ENCODE measurements around the gene CREBBP.

The CREBBP gene

DNA sequence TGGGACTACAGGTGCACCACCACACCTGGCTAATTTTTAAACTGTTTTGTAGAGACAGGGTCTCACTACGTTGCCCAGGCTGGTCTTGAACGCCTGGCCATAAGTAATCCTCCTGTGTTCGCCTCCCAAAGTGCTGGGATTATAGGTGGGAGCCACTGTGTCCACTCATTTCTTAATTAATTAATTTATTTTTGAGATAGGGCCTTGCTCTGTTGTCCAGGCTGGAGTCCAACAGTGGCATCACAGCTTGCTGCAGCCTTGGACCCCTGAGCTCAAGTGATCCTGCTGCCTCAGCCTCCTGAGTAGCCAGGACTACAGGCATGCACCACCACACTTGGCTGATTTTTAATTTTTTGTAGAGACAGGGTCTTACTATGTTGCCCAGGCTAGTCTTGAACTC, 116.1 kb downstream of the CREBBP start:
- no peaks in the 10 kb centered on the region for H3K9me3 ChIP-seq (ENCODE audit: low read depth, low read length)
- H3K9ac ChIP-seq (ENCODE audit: insufficient read length), result no peak overlapping the region
- peaks cover 57% of the 10 kb centered on the region for H3K36me3 ChIP-seq (ENCODE audit: insufficient read depth, low read length)
- TF ChIP-seq FOXP2 (optimal IDR thresholded peaks at IDR 0.05; ENCODE audit: control extremely low read depth, extremely low read length, insufficient read depth) (no peak), POLR2AphosphoS5 (IDR thresholded peaks at IDR 0.05; ENCODE audit: borderline replicate concordance, low read depth, low read length) (no peak), EZH2 (IDR thresholded peaks at IDR 0.05) (no peak)
- H3K4me3 ChIP-seq, result no peak overlapping the region
- H3K27ac ChIP-seq, result no peak overlapping the region
- DNase-seq (ENCODE audit: low read depth, low spot score), result no peak

DNA sequence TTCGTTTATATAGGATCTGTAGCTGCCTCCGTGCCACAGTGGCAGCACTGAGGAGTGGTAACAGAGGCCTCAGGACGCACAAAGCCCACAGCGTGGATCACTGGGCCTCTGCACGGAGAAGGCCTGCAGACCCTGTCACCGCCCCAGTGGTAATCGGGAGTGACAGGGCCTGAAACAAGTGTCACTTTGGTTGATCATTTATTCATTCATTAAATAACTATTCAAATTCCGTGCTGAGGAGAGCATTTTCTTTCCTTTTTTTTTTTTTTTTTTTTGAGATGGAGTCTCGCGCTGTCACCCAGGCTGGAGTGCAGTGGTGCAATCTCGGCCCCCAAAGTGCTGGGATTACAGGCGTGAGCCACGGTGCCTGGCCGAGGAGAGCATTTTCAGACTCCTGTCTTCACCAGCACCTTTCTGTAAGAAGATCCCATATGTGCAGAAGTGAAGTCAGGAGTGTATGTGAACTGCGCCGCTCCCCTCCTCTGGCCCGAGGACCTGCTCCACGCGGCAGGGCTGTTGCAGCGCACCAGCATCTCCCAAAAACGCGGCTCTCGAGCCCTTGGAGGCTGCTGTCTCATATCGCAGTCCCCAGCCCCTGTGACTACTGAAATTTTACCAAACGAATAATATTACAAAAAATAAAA, 118.3 kb downstream of the CREBBP start:
- H3K4me3 ChIP-seq, result no peak overlapping the region
- H3K9ac ChIP-seq (ENCODE audit: insufficient read length), result no peak overlapping the region
- H3K27ac ChIP-seq, result no peak overlapping the region
- no peak for TF ChIP-seq EZH2 (IDR thresholded peaks at IDR 0.05)
- no peak for TF ChIP-seq FOXP2 (optimal IDR thresholded peaks at IDR 0.05; ENCODE audit: control extremely low read depth, extremely low read length, insufficient read depth)
- TF ChIP-seq POLR2AphosphoS5 (IDR thresholded peaks at IDR 0.05; ENCODE audit: borderline replicate concordance, low read depth, low read length), result no peak
- no peaks in the 10 kb centered on the region for H3K9me3 ChIP-seq (ENCODE audit: low read depth, low read length)
- DNase-seq (ENCODE audit: low read depth, low spot score), result no peak
- H3K36me3 ChIP-seq (ENCODE audit: insufficient read depth, low read length), result peaks cover 59% of the 10 kb centered on the region

DNA sequence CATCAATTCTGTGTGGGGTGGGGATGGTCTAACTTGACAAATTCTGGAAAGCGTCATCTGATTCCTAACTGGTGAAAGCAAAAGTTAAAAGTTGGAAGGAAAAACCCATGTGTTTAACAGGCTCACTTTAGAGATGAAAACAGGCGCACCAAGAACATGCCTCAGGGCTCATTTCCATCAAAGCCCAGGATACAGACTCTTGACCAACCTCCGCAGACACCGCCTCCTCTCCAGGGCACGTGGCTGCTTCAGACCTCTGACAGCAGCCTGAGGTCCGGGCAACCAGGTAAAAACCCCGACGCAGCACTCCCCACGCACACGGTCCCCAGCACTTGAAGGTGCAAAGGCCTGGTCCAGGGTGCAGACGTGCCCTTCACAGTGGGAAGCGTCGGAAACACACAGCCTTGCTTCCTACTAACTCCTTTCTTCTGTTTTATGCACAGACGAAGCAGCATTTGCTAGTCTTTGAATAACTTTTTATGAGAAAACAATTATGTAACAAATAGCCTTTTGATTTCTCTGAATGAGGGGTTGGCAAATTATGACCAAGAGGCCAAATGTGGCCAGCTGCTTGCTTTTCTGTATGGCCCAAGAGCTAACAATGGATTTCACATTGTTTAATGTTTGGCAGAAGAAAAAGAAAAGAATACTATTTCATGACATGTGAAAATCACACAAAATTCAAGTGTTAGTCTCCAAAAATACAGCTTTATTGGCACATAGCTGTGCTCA, 119.0 kb downstream of the CREBBP start:
- TF ChIP-seq POLR2AphosphoS5 (IDR thresholded peaks at IDR 0.05; ENCODE audit: borderline replicate concordance, low read depth, low read length), result no peak
- DNase-seq (ENCODE audit: low read depth, low spot score), result no peak

DNA sequence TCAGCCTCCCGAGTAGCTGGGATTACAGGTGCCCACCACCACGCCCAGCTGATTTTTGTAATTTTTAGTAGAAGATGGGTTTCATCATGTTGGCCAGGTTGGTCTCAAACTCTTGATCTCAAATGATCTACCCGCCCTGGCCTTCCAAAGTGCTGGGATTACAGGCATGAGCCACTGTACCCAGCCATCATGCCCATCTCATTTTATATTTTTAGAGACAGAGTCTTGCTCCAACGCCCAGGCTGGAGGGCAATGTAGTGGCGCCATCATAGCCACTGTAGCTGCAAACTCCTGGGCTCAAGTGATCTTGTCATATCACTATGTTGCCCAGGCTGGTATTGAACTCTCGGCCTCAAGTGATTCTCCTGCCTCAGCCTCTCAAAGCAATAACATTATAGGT, 120.0 kb downstream of the CREBBP start:
- DNase-seq (ENCODE audit: low read depth, low spot score), result no peak
- H3K4me3 ChIP-seq, result no peak overlapping the region
- no peak for TF ChIP-seq EZH2 (IDR thresholded peaks at IDR 0.05)
- no peak for TF ChIP-seq POLR2AphosphoS5 (IDR thresholded peaks at IDR 0.05; ENCODE audit: borderline replicate concordance, low read depth, low read length)
- peaks cover 59% of the 10 kb centered on the region for H3K36me3 ChIP-seq (ENCODE audit: insufficient read depth, low read length)
- H3K9me3 ChIP-seq (ENCODE audit: low read depth, low read length), result no peaks in the 10 kb centered on the region
- H3K9ac ChIP-seq (ENCODE audit: insufficient read length), result no peak overlapping the region
- H3K27ac ChIP-seq, result no peak overlapping the region

More for the DNA sequence above, 119.0 kb downstream of the CREBBP start:
- peaks cover 59% of the 10 kb centered on the region for H3K36me3 ChIP-seq (ENCODE audit: insufficient read depth, low read length)
- no peaks in the 10 kb centered on the region for H3K9me3 ChIP-seq (ENCODE audit: low read depth, low read length)
- no peak overlapping the region for H3K9ac ChIP-seq (ENCODE audit: insufficient read length)
- H3K4me3 ChIP-seq, result no peak overlapping the region
- H3K27ac ChIP-seq, result no peak overlapping the region

DNA sequence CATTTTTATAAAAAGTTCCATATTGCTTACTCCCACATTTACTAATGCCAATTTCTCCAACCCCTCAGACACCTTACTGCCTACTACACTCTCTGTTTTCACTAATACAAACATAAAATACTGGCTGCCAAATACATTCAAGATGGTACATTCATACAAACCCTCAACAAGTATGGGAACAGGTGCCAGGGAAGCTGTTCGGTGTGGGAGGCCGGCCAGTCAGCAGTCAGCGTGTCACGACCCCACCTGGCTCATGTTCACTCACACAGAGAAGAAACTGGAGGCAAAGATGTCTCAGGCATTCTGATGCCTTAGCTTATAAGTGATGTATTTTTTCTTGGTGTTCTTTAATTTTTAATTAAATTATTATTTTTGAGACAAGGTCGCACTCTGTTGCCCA, 120.8 kb downstream of the CREBBP start:
- Histone ChIP-seq H3K9me3 (ENCODE audit: low read depth, low read length) (no peaks in the 10 kb centered on the region), H3K36me3 (ENCODE audit: insufficient read depth, low read length) (peaks cover 57% of the 10 kb centered on the region), H3K27ac (no peak overlapping the region), H3K9ac (ENCODE audit: insufficient read length) (no peak overlapping the region), H3K4me3 (no peak overlapping the region)
- TF ChIP-seq EZH2 (IDR thresholded peaks at IDR 0.05), result no peak
- TF ChIP-seq POLR2AphosphoS5 (IDR thresholded peaks at IDR 0.05; ENCODE audit: borderline replicate concordance, low read depth, low read length), result no peak
- TF ChIP-seq FOXP2 (optimal IDR thresholded peaks at IDR 0.05; ENCODE audit: control extremely low read depth, extremely low read length, insufficient read depth), result no peak
- no peak for DNase-seq (ENCODE audit: low read depth, low spot score)

DNA sequence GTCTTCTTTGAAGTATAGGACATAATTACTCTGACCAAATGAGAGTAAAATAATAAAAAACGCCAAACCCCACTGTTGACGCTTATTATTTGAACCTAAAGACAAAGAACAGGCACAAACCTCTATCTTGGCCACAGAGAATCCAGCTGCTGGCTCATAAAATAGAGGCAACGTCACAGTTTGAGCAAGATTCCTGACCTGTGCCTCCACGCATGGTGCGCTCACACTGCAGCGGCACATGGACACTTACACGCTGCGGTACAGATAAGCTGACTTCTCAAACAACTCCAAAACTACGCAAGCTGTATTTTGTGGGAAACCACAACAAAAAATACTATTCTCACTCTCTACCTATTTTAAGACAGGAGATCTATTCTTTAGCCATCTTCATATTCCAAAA, 124.4 kb downstream of the CREBBP start:
- Histone ChIP-seq H3K9ac (ENCODE audit: insufficient read length) (no peak overlapping the region), H3K27ac (no peak overlapping the region), H3K4me3 (no peak overlapping the region), H3K36me3 (ENCODE audit: insufficient read depth, low read length) (peaks cover 88% of the 10 kb centered on the region), H3K9me3 (ENCODE audit: low read depth, low read length) (no peaks in the 10 kb centered on the region)
- DNase-seq (ENCODE audit: low read depth, low spot score), result no peak
- no peak for TF ChIP-seq FOXP2 (optimal IDR thresholded peaks at IDR 0.05; ENCODE audit: control extremely low read depth, extremely low read length, insufficient read depth)
- TF ChIP-seq POLR2AphosphoS5 (IDR thresholded peaks at IDR 0.05; ENCODE audit: borderline replicate concordance, low read depth, low read length), result no peak
- no peak for TF ChIP-seq EZH2 (IDR thresholded peaks at IDR 0.05)

DNA sequence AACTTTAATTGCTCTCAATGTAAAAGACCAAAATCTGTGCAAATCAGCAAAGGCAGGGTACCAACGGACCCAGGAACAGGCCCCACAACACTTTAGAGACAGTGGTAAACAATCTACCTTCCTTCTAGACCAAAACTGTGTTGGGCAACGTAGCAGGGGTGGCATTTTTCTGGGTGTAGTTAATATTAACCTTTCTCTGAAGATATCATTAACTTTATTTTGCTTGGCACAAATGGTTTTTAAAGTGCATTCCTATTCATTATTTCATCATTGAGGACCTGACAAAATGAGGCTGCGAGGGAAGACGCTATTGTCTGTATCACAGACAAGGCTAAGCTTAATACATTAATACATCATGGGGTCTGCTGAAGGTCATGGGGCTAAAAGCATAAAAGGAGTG, 125.3 kb downstream of the CREBBP start:
- Histone ChIP-seq H3K9me3 (ENCODE audit: low read depth, low read length) (no peaks in the 10 kb centered on the region), H3K9ac (ENCODE audit: insufficient read length) (no peak overlapping the region), H3K27ac (no peak overlapping the region), H3K36me3 (ENCODE audit: insufficient read depth, low read length) (peaks cover 92% of the 10 kb centered on the region), H3K4me3 (no peak overlapping the region)
- no peak for DNase-seq (ENCODE audit: low read depth, low spot score)
- TF ChIP-seq EZH2 (IDR thresholded peaks at IDR 0.05) (no peak), FOXP2 (optimal IDR thresholded peaks at IDR 0.05; ENCODE audit: control extremely low read depth, extremely low read length, insufficient read depth) (no peak), POLR2AphosphoS5 (IDR thresholded peaks at IDR 0.05; ENCODE audit: borderline replicate concordance, low read depth, low read length) (no peak)

DNA sequence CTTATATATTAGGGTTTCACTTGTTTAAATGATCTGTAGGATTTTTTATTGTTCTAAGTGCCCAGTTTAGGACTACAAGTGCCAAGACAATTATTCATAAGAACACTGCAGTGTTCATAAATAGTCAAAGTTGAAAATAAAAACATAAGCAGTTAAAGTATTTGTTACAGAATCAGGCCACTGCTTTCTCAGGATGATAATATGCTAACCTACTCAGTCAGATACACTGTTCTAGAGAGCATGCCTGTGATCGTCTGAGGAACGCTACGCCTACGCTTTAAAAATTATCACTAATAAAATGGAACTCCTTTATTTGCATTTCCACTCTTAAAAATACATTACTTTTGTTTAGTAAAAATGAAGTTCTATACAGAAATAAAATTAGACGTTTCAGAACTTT, 125.7 kb downstream of the CREBBP start:
- Histone ChIP-seq H3K4me3 (no peak overlapping the region), H3K9me3 (ENCODE audit: low read depth, low read length) (no peaks in the 10 kb centered on the region), H3K9ac (ENCODE audit: insufficient read length) (no peak overlapping the region), H3K36me3 (ENCODE audit: insufficient read depth, low read length) (peaks cover 97% of the 10 kb centered on the region), H3K27ac (no peak overlapping the region)
- DNase-seq (ENCODE audit: low read depth, low spot score), result no peak
- TF ChIP-seq EZH2 (IDR thresholded peaks at IDR 0.05), result no peak
- no peak for TF ChIP-seq POLR2AphosphoS5 (IDR thresholded peaks at IDR 0.05; ENCODE audit: borderline replicate concordance, low read depth, low read length)
- no peak for TF ChIP-seq FOXP2 (optimal IDR thresholded peaks at IDR 0.05; ENCODE audit: control extremely low read depth, extremely low read length, insufficient read depth)

Measured in SK-N-MC (cell line).